Ishikawa (cell line): ENCODE data around the gene RMDN2.

Source experiments
- CEBPB ChIP-seq: IDR thresholded peaks from 2 replicates; pipeline ENCODE4 v1.6.1; 2012
- CREB1 ChIP-seq: IDR thresholded peaks from 2 replicates; pipeline ENCODE4 v1.6.1; 2012; ENCODE audit warnings: low read depth
- EGR1 ChIP-seq: IDR thresholded peaks from 2 replicates; pipeline ENCODE4 v1.6.1; 2012
- EP300 ChIP-seq: IDR thresholded peaks from 2 replicates; pipeline ENCODE4 v1.6.1; 2012; ENCODE audit warnings: borderline replicate concordance
- NFIC ChIP-seq: IDR thresholded peaks from 2 replicates; pipeline ENCODE4 v1.6.1; 2012
- RAD21 ChIP-seq: IDR thresholded peaks from 2 replicates; pipeline ENCODE4 v1.6.1; 2012; ENCODE audit warnings: low read depth
- TAF1 ChIP-seq: IDR thresholded peaks from 2 replicates; pipeline ENCODE4 v1.6.1; 2012; ENCODE audit warnings: low read depth, mild to moderate bottlenecking
- TCF12 ChIP-seq: IDR thresholded peaks from 2 replicates; pipeline ENCODE4 v1.6.1; 2012; ENCODE audit warnings: low read depth
- TEAD4 ChIP-seq: IDR thresholded peaks from 2 replicates; pipeline ENCODE4 v1.6.1; 2012
- USF1 ChIP-seq: IDR thresholded peaks from 2 replicates; pipeline ENCODE4 v1.6.1; 2012
- YY1 ChIP-seq: IDR thresholded peaks from 2 replicates; pipeline ENCODE4 v1.6.1; 2012; ENCODE audit warnings: low read depth
- ZBTB7A ChIP-seq: IDR thresholded peaks from 2 replicates; pipeline ENCODE4 v1.6.1; 2012; ENCODE audit warnings: low read depth
- TF ChIP-seq, protein P1 (sequence below): IDR thresholded peaks from 2 replicates; pipeline ENCODE4 v1.6.1; 2012; ENCODE audit warnings: low read depth, mild to moderate bottlenecking
- TF ChIP-seq, protein P2 (sequence below): IDR thresholded peaks from 2 replicates; pipeline ENCODE4 v1.6.1; 2012

GRCh38 chr2:37883518-37883917 is 41.6 kb upstream of the RMDN2 start:
- TF ChIP-seq YY1 (no peak), CREB1 (no peak), EGR1 (no peak), NFIC (no peak), EP300 (no peak), TCF12 (no peak), RAD21 (no peak), TAF1 (no peak), USF1 (no peak), TEAD4 (no peak), CEBPB (no peak), ZBTB7A (no peak)
- TF ChIP-seq, protein P1, sequence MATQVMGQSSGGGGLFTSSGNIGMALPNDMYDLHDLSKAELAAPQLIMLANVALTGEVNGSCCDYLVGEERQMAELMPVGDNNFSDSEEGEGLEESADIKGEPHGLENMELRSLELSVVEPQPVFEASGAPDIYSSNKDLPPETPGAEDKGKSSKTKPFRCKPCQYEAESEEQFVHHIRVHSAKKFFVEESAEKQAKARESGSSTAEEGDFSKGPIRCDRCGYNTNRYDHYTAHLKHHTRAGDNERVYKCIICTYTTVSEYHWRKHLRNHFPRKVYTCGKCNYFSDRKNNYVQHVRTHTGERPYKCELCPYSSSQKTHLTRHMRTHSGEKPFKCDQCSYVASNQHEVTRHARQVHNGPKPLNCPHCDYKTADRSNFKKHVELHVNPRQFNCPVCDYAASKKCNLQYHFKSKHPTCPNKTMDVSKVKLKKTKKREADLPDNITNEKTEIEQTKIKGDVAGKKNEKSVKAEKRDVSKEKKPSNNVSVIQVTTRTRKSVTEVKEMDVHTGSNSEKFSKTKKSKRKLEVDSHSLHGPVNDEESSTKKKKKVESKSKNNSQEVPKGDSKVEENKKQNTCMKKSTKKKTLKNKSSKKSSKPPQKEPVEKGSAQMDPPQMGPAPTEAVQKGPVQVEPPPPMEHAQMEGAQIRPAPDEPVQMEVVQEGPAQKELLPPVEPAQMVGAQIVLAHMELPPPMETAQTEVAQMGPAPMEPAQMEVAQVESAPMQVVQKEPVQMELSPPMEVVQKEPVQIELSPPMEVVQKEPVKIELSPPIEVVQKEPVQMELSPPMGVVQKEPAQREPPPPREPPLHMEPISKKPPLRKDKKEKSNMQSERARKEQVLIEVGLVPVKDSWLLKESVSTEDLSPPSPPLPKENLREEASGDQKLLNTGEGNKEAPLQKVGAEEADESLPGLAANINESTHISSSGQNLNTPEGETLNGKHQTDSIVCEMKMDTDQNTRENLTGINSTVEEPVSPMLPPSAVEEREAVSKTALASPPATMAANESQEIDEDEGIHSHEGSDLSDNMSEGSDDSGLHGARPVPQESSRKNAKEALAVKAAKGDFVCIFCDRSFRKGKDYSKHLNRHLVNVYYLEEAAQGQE = no peak
- TF ChIP-seq, protein P2, sequence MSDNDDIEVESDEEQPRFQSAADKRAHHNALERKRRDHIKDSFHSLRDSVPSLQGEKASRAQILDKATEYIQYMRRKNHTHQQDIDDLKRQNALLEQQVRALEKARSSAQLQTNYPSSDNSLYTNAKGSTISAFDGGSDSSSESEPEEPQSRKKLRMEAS = no peak
